ENCODE results near the gene FRG1.
"Not testable (repeated sequence)": the region's sequence is repeated elsewhere in the genome, so short reads cannot be mapped to it uniquely, and the experiment has no call there.

FRG1 gene

DNA sequence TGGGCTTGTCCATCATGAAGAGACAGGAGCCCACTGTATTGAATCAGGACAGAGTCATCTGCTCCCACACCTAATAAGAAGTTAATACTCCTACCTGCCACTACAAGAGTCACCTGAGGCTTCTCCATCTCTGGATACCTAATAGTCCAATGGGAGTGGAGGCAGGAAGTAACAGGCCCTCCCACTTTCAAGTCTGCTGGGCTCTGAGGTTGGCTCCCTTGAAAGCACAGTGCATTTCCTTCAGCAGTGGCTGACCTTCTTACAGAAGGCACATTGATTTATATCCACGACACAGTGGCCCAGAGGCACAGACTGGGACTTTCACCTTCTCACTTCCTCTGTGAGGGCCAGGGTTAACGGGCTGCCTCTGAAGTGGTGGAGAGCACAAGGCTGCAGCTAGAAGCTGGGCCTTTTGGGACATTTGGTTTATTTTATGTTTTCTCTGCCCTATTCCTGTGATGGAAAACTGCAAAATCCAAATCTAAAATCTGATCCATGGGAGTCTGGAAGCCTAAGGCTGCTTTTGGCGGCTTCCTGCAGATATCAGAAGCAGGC, 48.3 kb downstream of the FRG1 start (continued):
- TF ChIP-seq ZNF792 (tag by site-specific recombination; IDR thresholded peaks at IDR 0.05) (no peak), ZEB2 (tag by site-specific recombination; IDR thresholded peaks at IDR 0.05) (no peak), HOXC10 (CRISPR knock-in tag; IDR thresholded peaks at IDR 0.05) (no peak)

DNA sequence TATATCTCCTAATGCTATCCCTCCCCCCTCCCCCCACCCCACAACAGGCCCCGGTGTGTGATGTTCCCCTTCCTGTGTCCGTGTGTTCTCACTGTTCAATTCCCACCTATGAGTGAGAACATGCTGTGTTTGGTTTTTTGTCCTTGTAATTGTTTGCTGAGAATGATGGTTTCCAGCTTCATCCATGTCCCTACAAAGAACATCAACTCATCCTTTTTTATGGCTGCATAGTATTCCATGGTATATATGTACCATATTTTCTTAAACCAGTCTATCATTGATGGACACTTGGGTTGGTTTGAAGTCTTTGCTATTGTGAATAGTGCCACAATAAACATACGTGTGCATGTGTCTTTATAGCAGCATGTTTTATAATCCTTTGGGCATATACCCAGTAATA, 49.3 kb downstream of the FRG1 start:
- H3K27ac ChIP-seq (ENCODE audit: extremely low read depth, low read depth, low read length); POLR2A ChIA-PET; H3K36me3 ChIP-seq (ENCODE audit: control insufficient read depth in 2 of 2, insufficient read depth in 1 of 2, low read length in 2 of 2); H3K4me3 ChIP-seq (ENCODE audit: low read depth, low read length); CTCF ChIA-PET; H3K9me3 ChIP-seq (ENCODE audit: control insufficient read depth, insufficient read depth, low read depth, low read length); H3K4me1 ChIP-seq (ENCODE audit: control insufficient read depth, insufficient read depth, low read length): not testable (repeated sequence)
- TF ChIP-seq ZNF146 (tag by site-specific recombination; IDR thresholded peaks at IDR 0.05): peak; percentile 78

Data from HEK293 (cell line).